Adrenal gland (tissue), 12 donors: ENCODE results near the gene BOD1L1. TPM values are rescaled to one million over a fixed set of nuclear protein-coding genes. Genes with fewer than 3 reads are reported as not detected.
A peak's percentile ranks its signal among the peaks of the same experiment; 100 is the strongest.

ENCODE experiments used
- DNase-seq, 7 donors: peaks; one replicate each; pipeline ENCODE4 v3.0.0-alpha.2; 2019 to 2020
- H3K27ac ChIP-seq, 5 donors: fragments of 200-600 bp; sonication (generic) in 4 of 5; 1 replicate in 3 of 5; 2 replicates in 2 of 5; pipeline versions ENCODE4 v1.5.1 to v1.8.0; 2016 to 2020; ENCODE audit warnings: mild to moderate bottlenecking in 1 of 5
- H3K27me3 ChIP-seq: fragments of 200-600 bp; 2 replicates; pipeline ENCODE4 v1.8.0; 2021
- H3K36me3 ChIP-seq, 2 donors: fragments of 200-600 bp; replicated peaks in 1 of 2; 1 replicate in 1 of 2; 2 replicates in 1 of 2; pipeline versions ENCODE4 v1.5.1 to v1.8.0; 2018 to 2022
- H3K4me1 ChIP-seq, 2 donors: fragments of 200-600 bp; replicated peaks in 1 of 2; 1 replicate in 1 of 2; 2 replicates in 1 of 2; pipeline versions ENCODE4 v1.5.1 to v1.8.0; 2018 to 2021
- H3K4me3 ChIP-seq, 4 donors: fragments of 200-600 bp; sonication (generic) in 3 of 4; one replicate each; pipeline ENCODE4 v1.5.1; 2016 to 2018
- H3K9me3 ChIP-seq, 3 donors: fragments of 200-600 bp; sonication (generic) in 1 of 3; replicated peaks in 1 of 3; 1 replicate in 2 of 3; 2 replicates in 1 of 3; pipeline versions ENCODE4 v1.5.1 to v1.8.0; 2016 to 2021
- CTCF ChIP-seq, 6 experiments: fragments of 450-650 bp in 4 of 6; fragments of 200-600 bp in 2 of 6; sonication (generic) in 1 of 6; IDR thresholded peaks; 1 replicate in 5 of 6; 2 replicates in 1 of 6; pipeline versions ENCODE4 v1.5.1 to v1.8.0; 2016 to 2021; ENCODE audit warnings: antibody characterized with exemption in 6 of 6, mild to moderate bottlenecking in 2 of 6, moderate library complexity in 1 of 6
- POLR2A ChIP-seq, 2 donors: fragments of 450-650 bp; IDR thresholded peaks; one replicate each; pipeline ENCODE4 v1.6.1; 2017; ENCODE audit warnings: antibody characterized with exemption in 2 of 2, mild to moderate bottlenecking in 2 of 2, moderate library complexity in 1 of 2
- WGBS, 4 donors: extraction: QIAGEN DNeasy Blood & Tissue Kit in 2 of 4; methylation state at CpG; one replicate each; pipeline versions ENCODE4 v1.1.5 to v1.1.7; 2013 to 2017; 5-methylcytosine and 5-hydroxymethylcytosine counted together
- intact Hi-C, 2 donors: fragments of 100-400 bp; cut with DNase I; formaldehyde crosslinking; loops; one replicate each; pipeline versions ENCODE4 v1.14.1 to v1.15.0; 2022 to 2023
- polyA plus RNA-seq, 3 donors: library from polyadenylated mRNA; stranded (reverse); fragments of 200-250 nt in 2 of 3; fragments of 350-450 nt in 1 of 3; fragmentation: Illumina TruSeq in 1 of 3; extraction: RNeasy Lipid Tissue Mini Kit (QIAGEN cat#74804) in 1 of 3; gene quantifications; one replicate each; pipeline ENCODE4 v1.2.3, GENCODE V29; 2013 to 2014
- total RNA-seq, 9 donors: library from RNA; depleted of rRNA in 4 of 9; stranded (reverse); fragments of >200 nt in 4 of 9; fragments of 120-200 nt in 1 of 9; fragmentation: NEBNext Ultra II Directional in 1 of 9; extraction: Animal tissue kit (Norgen Biotek cat#: 25700) in 1 of 9; gene quantifications; one replicate each; pipeline versions ENCODE4 v1.1.0 to v1.2.4, GENCODE V29; 2013 to 2023
- donor health status: healthy with polysubstance abuse.
- donor health status: Bipolar disorder and iron deficiency.
- donor health status: DM: yes; HTN: yes; CAD: no.
- donor health status: DM: no; HTN: no; CAD: no.
- donor health status: DM: no; HTN: no; CAD: no.
- donor health status: DM: yes; HTN: yes; CAD: no.

Gene BOD1L1
- total and polyA plus RNA-seq, 12 donors, result 7.4 to 31.0 (median 20.7) TPM

GRCh38 chr4:13553081-13553480 is 74.4 kb downstream of the BOD1L1 start:
- H3K27ac ChIP-seq, result no peak overlapping the region
- peaks cover 0 to 11% of the 10 kb centered on the region in 2 donors for H3K4me1 ChIP-seq
- no peaks in the 10 kb centered on the region for H3K9me3 ChIP-seq
- DNase-seq, result no peak
- H3K4me3 ChIP-seq, result no peak overlapping the region
- no peak for TF ChIP-seq CTCF (IDR thresholded peaks at IDR 0.05)
- TF ChIP-seq POLR2A (IDR thresholded peaks at IDR 0.05), result no peak
- WGBS, 4 donors, result 64 to 87% (median 72%) methylated on average over 1 of the region's 1 CpG
- intact Hi-C loops, result loop anchor here in 1 of 2 donors (10.0 kb wide), 1 partner anchor 818 kb away; no protein-coding TSS in a partner anchor
- H3K27me3 ChIP-seq, result peaks cover 26% of the 10 kb centered on the region
- H3K36me3 ChIP-seq, result no peaks in the 10 kb centered on the region

GRCh38 chr4:13548984-13549546 is 78.5 kb downstream of the BOD1L1 start:
- no peaks in the 10 kb centered on the region for H3K9me3 ChIP-seq
- intact Hi-C loops, result loop anchor here (2.0 to 10.0 kb wide), 4 partner anchors 144 to 812 kb away; no protein-coding TSS in a partner anchor
- peak; percentile 79 to 95 (median 91) for TF ChIP-seq CTCF (IDR thresholded peaks at IDR 0.05)
- TF ChIP-seq POLR2A (IDR thresholded peaks at IDR 0.05), result no peak
- no peak overlapping the region for H3K27ac ChIP-seq
- no peaks in the 10 kb centered on the region for H3K36me3 ChIP-seq
- peaks cover 59% of the 10 kb centered on the region for H3K27me3 ChIP-seq
- peaks cover 0 to 33% of the 10 kb centered on the region in 2 donors for H3K4me1 ChIP-seq
- WGBS, 4 donors, result 2 to 5% (median 3%) methylated on average over 19 to 21 of the region's 21 CpGs
- DNase-seq, result peak; percentile 65 to 89 (median 83)
- H3K4me3 ChIP-seq, result peak overlapping the region in 1 of 4 donors; percentile 47

GRCh38 chr4:13548059-13548983 is 79.2 kb downstream of the BOD1L1 start:
- intact Hi-C loops, result loop anchor here (2.0 to 10.0 kb wide), 4 partner anchors 144 to 811 kb away; no protein-coding TSS in a partner anchor
- Histone ChIP-seq H3K4me3 (peak overlapping the region in 1 of 4 donors; percentile 47), H3K4me1 (peaks cover 0 to 38% of the 10 kb centered on the region in 2 donors), H3K36me3 (no peaks in the 10 kb centered on the region), H3K9me3 (no peaks in the 10 kb centered on the region), H3K27ac (no peak overlapping the region), H3K27me3 (peaks cover 67% of the 10 kb centered on the region)
- WGBS, 4 donors, result 8 to 12% (median 11%) methylated on average over 32 to 35 of the region's 35 CpGs
- TF ChIP-seq POLR2A (IDR thresholded peaks at IDR 0.05) (no peak), CTCF (IDR thresholded peaks at IDR 0.05) (no peak)
- no peak for DNase-seq

GRCh38 chr4:13547485-13548041 is 80.0 kb downstream of the BOD1L1 start:
- Histone ChIP-seq H3K27ac (no peak overlapping the region), H3K4me3 (peak overlapping the region in 2 of 4 donors; percentile 9 to 40), H3K36me3 (no peaks in the 10 kb centered on the region), H3K9me3 (no peaks in the 10 kb centered on the region), H3K27me3 (peaks cover 74% of the 10 kb centered on the region), H3K4me1 (peaks cover 0 to 38% of the 10 kb centered on the region in 2 donors)
- intact Hi-C loops, result loop anchor here (2.0 to 10.0 kb wide), 4 partner anchors 143 to 810 kb away; no protein-coding TSS in a partner anchor
- no peak for DNase-seq
- TF ChIP-seq POLR2A (IDR thresholded peaks at IDR 0.05) (no peak), CTCF (IDR thresholded peaks at IDR 0.05) (no peak)
- WGBS, 4 donors, result 1 to 3% (median 2%) methylated on average over 21 to 56 of the region's 56 CpGs
